ENCODE measurements around the gene RIPOR3. TPM values are rescaled to one million over a fixed set of nuclear protein-coding genes. Genes with fewer than 3 reads are reported as not detected.

Gene RIPOR3
- polyA plus RNA-seq, 1 experiment = 11.5 TPM

GRCh38 chr20:50536333-50536732 lies 155.0 kb downstream of the RIPOR3 start:
- Histone ChIP-seq H3K9me3 (ENCODE audit: control insufficient read depth, insufficient read depth, low read length) (no peaks in the 10 kb centered on the region), H3K27me3 (ENCODE audit: control insufficient read depth, insufficient read depth, low read length) (no peaks in the 10 kb centered on the region), H3K4me3 (ENCODE audit: low read depth, low read length) (no peak overlapping the region), H3K27ac (ENCODE audit: low read depth, low read length) (no peak overlapping the region)
- POLR2A ChIA-PET = no interaction called here
- CTCF ChIA-PET = no interaction called here
- no peak for DNase-seq (ENCODE audit: low read depth, low spot score)
- no peak for TF ChIP-seq CTCF (IDR thresholded peaks at IDR 0.05; ENCODE audit: low read depth, low read length)

Small RNA genes lying within 50 kb of the gene (small RNA-seq; reads per million reads assigned to genes)
- gene MIR1302-5 (ENCODE audit: insufficient read length, low read depth) (not detected), gene MIR645 (ENCODE audit: insufficient read length, low read depth) (not detected), gene RF00019 (ENCODE audit: insufficient read length, low read depth) (not detected)

Other genes starting within 250 kb of the RIPOR3 start
- 49.4 and 54.7 TPM in 2 replicates for gene PTPN1, start 181.2 kb downstream of the RIPOR3 start, polyA plus RNA-seq (2011; rRNA removed)
- 0.61 and 0.71 TPM in 2 replicates for gene PARD6B, start 40.0 kb upstream of the RIPOR3 start, polyA plus RNA-seq (2011; rRNA removed)
- gene BCAS4, start 103.5 kb upstream of the RIPOR3 start, polyA plus RNA-seq (2011; rRNA removed) = 37.3 and 37.7 TPM in 2 replicates
- 36.8 and 40.5 TPM in 2 replicates for gene ADNP, start 239.9 kb upstream of the RIPOR3 start, polyA plus RNA-seq (2011; rRNA removed)

All from AG04450 (cell line).